ENCODE data around the gene CDC6. TPM values are rescaled to one million over a fixed set of nuclear protein-coding genes. Genes with fewer than 3 reads are reported as not detected.

CDC6 gene
- total RNA-seq, 1 experiment from 2014 or later, result 44.9 TPM

- DNase-seq, result peak in 1 of 2 experiments; percentile 40
- no peak overlapping the region for H3K4me3 ChIP-seq
- H3K4me2 ChIP-seq, result no peak overlapping the region
- 0 out of 2 replicates have a peak, but pooled peaks cover 6% of the 10 kb centered on the region for H3K36me3 ChIP-seq (ENCODE audit: low read depth)
- POLR2A ChIA-PET (ENCODE audit: unreplicated experiment), result interaction anchor here (0.6 kb wide), 2 partner anchors 64 to 1267 kb away, joined by 3 to 4 read pairs; no protein-coding TSS in a partner anchor
- no TSS peak for BruUV-seq (replicated peaks)
- H3K79me2 ChIP-seq (ENCODE audit: low read depth), result peaks cover 8% of the 10 kb centered on the region; the same call in 1 of the 2 replicates
- TF ChIP-seq EZH2 (IDR thresholded peaks at IDR 0.05; ENCODE audit: low read depth), result no peak
- TF ChIP-seq, protein P1, sequence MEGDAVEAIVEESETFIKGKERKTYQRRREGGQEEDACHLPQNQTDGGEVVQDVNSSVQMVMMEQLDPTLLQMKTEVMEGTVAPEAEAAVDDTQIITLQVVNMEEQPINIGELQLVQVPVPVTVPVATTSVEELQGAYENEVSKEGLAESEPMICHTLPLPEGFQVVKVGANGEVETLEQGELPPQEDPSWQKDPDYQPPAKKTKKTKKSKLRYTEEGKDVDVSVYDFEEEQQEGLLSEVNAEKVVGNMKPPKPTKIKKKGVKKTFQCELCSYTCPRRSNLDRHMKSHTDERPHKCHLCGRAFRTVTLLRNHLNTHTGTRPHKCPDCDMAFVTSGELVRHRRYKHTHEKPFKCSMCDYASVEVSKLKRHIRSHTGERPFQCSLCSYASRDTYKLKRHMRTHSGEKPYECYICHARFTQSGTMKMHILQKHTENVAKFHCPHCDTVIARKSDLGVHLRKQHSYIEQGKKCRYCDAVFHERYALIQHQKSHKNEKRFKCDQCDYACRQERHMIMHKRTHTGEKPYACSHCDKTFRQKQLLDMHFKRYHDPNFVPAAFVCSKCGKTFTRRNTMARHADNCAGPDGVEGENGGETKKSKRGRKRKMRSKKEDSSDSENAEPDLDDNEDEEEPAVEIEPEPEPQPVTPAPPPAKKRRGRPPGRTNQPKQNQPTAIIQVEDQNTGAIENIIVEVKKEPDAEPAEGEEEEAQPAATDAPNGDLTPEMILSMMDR (conservative IDR thresholded peaks at IDR 0.05), result no peak
- intact Hi-C loops (cut with micrococcal nuclease; ENCODE audit: unreplicated experiment), result loop anchor here (2.0 kb wide), 1 partner anchor 63 kb away; the partner anchor contains the start of gene WIPF2
- H3K4me1 ChIP-seq (replicated peaks; ENCODE audit: insufficient read depth), result peaks cover 53% of the 10 kb centered on the region
- CTCF ChIA-PET, result interaction anchor here (0.7 kb wide), 1 partner anchor 62 kb away, joined by 6 read pairs; the partner anchor contains the start of gene WIPF2
- peaks cover 55% of the 10 kb centered on the region for H3F3A ChIP-seq (ENCODE audit: insufficient read depth, low read depth)
- no peaks in the 10 kb centered on the region for H3K9me3 ChIP-seq (ENCODE audit: insufficient read depth, low read depth)
- no peaks in the 10 kb centered on the region for H3K9me2 ChIP-seq (ENCODE audit: insufficient read depth)
- no peak overlapping the region for H2AFZ ChIP-seq
- no peaks in the 10 kb centered on the region for H3K27me3 ChIP-seq (ENCODE audit: insufficient read depth, low read depth)
- H3K27ac ChIP-seq, result peak overlapping the region; percentile 97
- H4K20me1 ChIP-seq (ENCODE audit: insufficient read depth), result no peaks in the 10 kb centered on the region
Measured at GRCh38 chr17:40281663-40282062, 6.0 kb upstream of the CDC6 start.

- DNase-seq, result peak in 1 of 2 experiments; percentile 99
- no peak for TF ChIP-seq EZH2 (IDR thresholded peaks at IDR 0.05; ENCODE audit: low read depth)
- TF ChIP-seq, protein P1 (conservative IDR thresholded peaks at IDR 0.05), result no peak
- Histone ChIP-seq H3K9me2 (ENCODE audit: insufficient read depth) (no peaks in the 10 kb centered on the region), H3K27ac (peak overlapping the region; percentile 97), H3K4me3 (peak overlapping the region; percentile 45), H3K79me2 (ENCODE audit: low read depth) (peaks cover 20% of the 10 kb centered on the region), H3F3A (ENCODE audit: insufficient read depth, low read depth) (peaks cover 67% of the 10 kb centered on the region), H2AFZ (no peak overlapping the region), H3K36me3 (ENCODE audit: low read depth) (0 out of 2 replicates have a peak, but pooled peaks cover 6% of the 10 kb centered on the region), H3K4me2 (peak overlapping the region; percentile 74), H3K4me1 (replicated peaks; ENCODE audit: insufficient read depth) (peaks cover 59% of the 10 kb centered on the region), H3K27me3 (ENCODE audit: insufficient read depth, low read depth) (no peaks in the 10 kb centered on the region), H3K9me3 (ENCODE audit: insufficient read depth, low read depth) (no peaks in the 10 kb centered on the region), H4K20me1 (ENCODE audit: insufficient read depth) (no peaks in the 10 kb centered on the region)
- BruUV-seq (replicated peaks), result no TSS peak
- CTCF ChIA-PET, result interaction anchor here (0.6 to 1.1 kb wide), 3 partner anchors 39 to 1048 kb away, joined by 3 to 8 read pairs (median 5); no protein-coding TSS in a partner anchor
- intact Hi-C loops (cut with micrococcal nuclease; ENCODE audit: unreplicated experiment), result loop anchor here (2.0 kb wide), 1 partner anchor 65 kb away; the partner anchor contains the start of gene WIPF2
- POLR2A ChIA-PET (ENCODE audit: unreplicated experiment), result interaction anchor here (0.6 to 0.7 kb wide), 4 partner anchors 62 to 1497 kb away, joined by 3 to 6 read pairs (median 4); partner anchors contain the start of gene WIPF2
Measured at GRCh38 chr17:40283662-40284061, 4.0 kb upstream of the CDC6 start.

GRCh38 chr17:40284085-40284713 lies 3.5 kb upstream of the CDC6 start:
- peak; percentile 57 to 97 for DNase-seq
- CTCF ChIA-PET, result interaction anchor here (0.6 to 1.1 kb wide), 3 partner anchors 65 to 114 kb away, joined by 3 to 5 read pairs (median 3); partner anchors contain the start of gene WIPF2
- peak overlapping the region; percentile 97 for H3K27ac ChIP-seq

More at GRCh38 chr17:40284085-40284713, 3.5 kb upstream of the CDC6 start:
- Histone ChIP-seq H3K79me2 (ENCODE audit: low read depth) (peaks cover 26% of the 10 kb centered on the region), H3F3A (ENCODE audit: insufficient read depth, low read depth) (peaks cover 67% of the 10 kb centered on the region), H3K36me3 (ENCODE audit: low read depth) (0 out of 2 replicates have a peak, but pooled peaks cover 8% of the 10 kb centered on the region), H3K4me1 (replicated peaks; ENCODE audit: insufficient read depth) (peaks cover 64% of the 10 kb centered on the region), H4K20me1 (ENCODE audit: insufficient read depth) (no peaks in the 10 kb centered on the region), H3K27me3 (ENCODE audit: insufficient read depth, low read depth) (no peaks in the 10 kb centered on the region), H3K4me3 (peak overlapping the region; percentile 45), H2AFZ (no peak overlapping the region), H3K4me2 (peak overlapping the region; percentile 74), H3K9me3 (ENCODE audit: insufficient read depth, low read depth) (no peaks in the 10 kb centered on the region), H3K9me2 (ENCODE audit: insufficient read depth) (no peaks in the 10 kb centered on the region)
- BruUV-seq (replicated peaks), result no TSS peak
- POLR2A ChIA-PET (ENCODE audit: unreplicated experiment), result interaction anchor here (0.5 to 0.6 kb wide), 2 partner anchors 28 to 65 kb away, joined by 3 to 9 read pairs; partner anchors contain the start of gene WIPF2
- intact Hi-C loops (cut with micrococcal nuclease; ENCODE audit: unreplicated experiment), result no loop called here
- no peak for TF ChIP-seq EZH2 (IDR thresholded peaks at IDR 0.05; ENCODE audit: low read depth)
- TF ChIP-seq, protein P1 (conservative IDR thresholded peaks at IDR 0.05), result peak; percentile 42; the same call in 1 of the 2 replicates
